Measurements from ENCODE around the gene GLCCI1. TPM values are rescaled to one million over a fixed set of nuclear protein-coding genes. Genes with fewer than 3 reads are reported as not detected.

GLCCI1 gene
- total RNA-seq = 10 to 100 TPM in 1 of 6 experiments, 1 to 10 TPM in 5; 2.4 to 11.1 (median 5.0) TPM
- long read RNA-seq = 0 reads

DNA sequence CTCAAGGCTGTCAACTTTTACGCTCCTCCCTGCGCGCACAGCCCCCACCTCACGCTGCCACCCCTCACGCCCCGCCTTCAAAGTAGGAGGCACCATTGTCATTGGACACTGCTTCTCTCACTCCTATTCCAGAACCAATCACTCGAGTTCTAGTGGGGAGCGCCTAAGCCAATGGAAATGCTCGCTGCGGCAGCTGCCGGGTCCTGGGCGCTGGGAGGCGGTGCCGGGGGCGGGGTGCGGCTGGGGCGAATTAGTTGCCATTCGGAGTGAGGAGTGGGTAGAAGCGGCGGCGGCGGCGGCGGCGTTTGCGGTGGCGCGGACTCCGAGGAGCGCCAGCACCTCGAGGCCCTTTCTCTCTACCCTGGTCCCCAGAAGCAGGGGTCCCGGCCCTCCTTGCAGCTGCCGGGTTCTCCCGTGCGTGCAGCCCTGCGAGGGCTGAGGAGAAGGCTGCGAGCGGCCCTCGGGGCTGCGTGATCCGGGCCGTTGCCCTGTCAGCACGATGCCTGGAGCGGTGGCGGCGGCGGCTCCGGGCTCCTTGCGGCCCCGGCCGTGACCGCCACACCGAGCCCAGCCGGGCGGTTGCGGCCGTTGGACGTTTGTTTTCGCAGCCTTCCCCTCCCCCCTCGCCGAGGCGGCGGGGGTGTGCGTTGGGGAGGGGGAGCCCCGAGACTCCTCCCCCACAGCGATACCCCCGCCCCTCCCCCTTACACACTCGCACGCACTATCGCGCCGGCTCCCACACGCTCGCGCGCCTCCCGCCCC, at the start of gene GLCCI1:
Gene GLCCI1, plus strand, starts transcription at position 253 of the 762 bp plus-strand sequence. CDS start 555 bp downstream, outside the sequence.
- ATAC-seq = peak; percentile 94 to 97 (median 94)

GRCh38 chr7:7919449-7919945, 49.1 kb upstream of the GLCCI1 start:
- intact Hi-C loops (cut with DNase I) = no loop called here
- peak; percentile 29 to 58 (median 48) for ATAC-seq
- Histone ChIP-seq H3K4me3 (no peak overlapping the region), H3K27me3 (no peaks in the 10 kb centered on the region), H3K36me3 (no peaks in the 10 kb centered on the region), H3K27ac (peak overlapping the region; percentile 6 to 43 (median 27)), H3K9me3 (no peaks in the 10 kb centered on the region), H3K4me1 (peaks cover 0 to 24% (median 4%) of the 10 kb centered on the region in 4 donors)
- DNase-seq = no peak
- TF ChIP-seq POLR2A (IDR thresholded peaks at IDR 0.05) = no peak
- TF ChIP-seq, protein P1, sequence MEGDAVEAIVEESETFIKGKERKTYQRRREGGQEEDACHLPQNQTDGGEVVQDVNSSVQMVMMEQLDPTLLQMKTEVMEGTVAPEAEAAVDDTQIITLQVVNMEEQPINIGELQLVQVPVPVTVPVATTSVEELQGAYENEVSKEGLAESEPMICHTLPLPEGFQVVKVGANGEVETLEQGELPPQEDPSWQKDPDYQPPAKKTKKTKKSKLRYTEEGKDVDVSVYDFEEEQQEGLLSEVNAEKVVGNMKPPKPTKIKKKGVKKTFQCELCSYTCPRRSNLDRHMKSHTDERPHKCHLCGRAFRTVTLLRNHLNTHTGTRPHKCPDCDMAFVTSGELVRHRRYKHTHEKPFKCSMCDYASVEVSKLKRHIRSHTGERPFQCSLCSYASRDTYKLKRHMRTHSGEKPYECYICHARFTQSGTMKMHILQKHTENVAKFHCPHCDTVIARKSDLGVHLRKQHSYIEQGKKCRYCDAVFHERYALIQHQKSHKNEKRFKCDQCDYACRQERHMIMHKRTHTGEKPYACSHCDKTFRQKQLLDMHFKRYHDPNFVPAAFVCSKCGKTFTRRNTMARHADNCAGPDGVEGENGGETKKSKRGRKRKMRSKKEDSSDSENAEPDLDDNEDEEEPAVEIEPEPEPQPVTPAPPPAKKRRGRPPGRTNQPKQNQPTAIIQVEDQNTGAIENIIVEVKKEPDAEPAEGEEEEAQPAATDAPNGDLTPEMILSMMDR (IDR thresholded peaks at IDR 0.05) = no peak
- WGBS (ENCODE audit: insufficient coverage, low coverage, low lambda C conversion rate, missing lambda C conversion rate) = 17% methylated on average over 2 of the region's 2 CpGs

More for the DNA sequence above, at the start of gene GLCCI1:
- Histone ChIP-seq H3K36me3 (no peaks in the 10 kb centered on the region), H3K4me1 (peaks cover 0 to 6% (median 0%) of the 10 kb centered on the region in 4 donors), H3K27ac (peak within 1 kb of the TSS; percentile 97 to 99 (median 99)), H3K4me3 (peak within 1 kb of the TSS; percentile 94 to 99 (median 98)), H3K27me3 (no peaks in the 10 kb centered on the region), H3K9me3 (no peaks in the 10 kb centered on the region)
- WGBS (ENCODE audit: insufficient coverage, low coverage, low lambda C conversion rate, missing lambda C conversion rate) = under 1% methylated on average over 21 of the region's 77 CpGs
- DNase-seq = peak; percentile 98 to 99 (median 98)
- intact Hi-C loops (cut with DNase I) = no loop called here
- TF ChIP-seq, protein P1 (IDR thresholded peaks at IDR 0.05) = no peak
- peak; percentile 96 for TF ChIP-seq POLR2A (IDR thresholded peaks at IDR 0.05)

GRCh38 chr7:7920056-7920455, 48.5 kb upstream of the GLCCI1 start:
- ATAC-seq (no peak), DNase-seq (no peak)
- Histone ChIP-seq H3K9me3 (no peaks in the 10 kb centered on the region), H3K36me3 (no peaks in the 10 kb centered on the region), H3K4me1 (peaks cover 0 to 24% (median 4%) of the 10 kb centered on the region in 4 donors), H3K4me3 (no peak overlapping the region), H3K27me3 (no peaks in the 10 kb centered on the region), H3K27ac (peak overlapping the region; percentile 6 to 43 (median 27))
- intact Hi-C loops (cut with DNase I) = no loop called here
- TF ChIP-seq, protein P1 (IDR thresholded peaks at IDR 0.05) = no peak
- TF ChIP-seq POLR2A (IDR thresholded peaks at IDR 0.05) = no peak
- 49% methylated on average over 2 of the region's 2 CpGs for WGBS (ENCODE audit: insufficient coverage, low coverage, low lambda C conversion rate, missing lambda C conversion rate)

GRCh38 chr7:7920481-7920880, 48.1 kb upstream of the GLCCI1 start:
- peak overlapping the region in 2 of 3 donors; percentile 27 to 43 for H3K27ac ChIP-seq
- WGBS (ENCODE audit: insufficient coverage, low coverage, low lambda C conversion rate, missing lambda C conversion rate) = 23% methylated on average over 3 of the region's 3 CpGs
- ATAC-seq (peak; percentile 67 to 78 (median 71)), DNase-seq (peak in 2 of 3 donors; percentile 53 to 55)
- H3K9me3 ChIP-seq = no peaks in the 10 kb centered on the region
- H3K36me3 ChIP-seq = no peaks in the 10 kb centered on the region
- intact Hi-C loops (cut with DNase I) = no loop called here
- peaks cover 0 to 24% (median 4%) of the 10 kb centered on the region in 4 donors for H3K4me1 ChIP-seq
- no peak for TF ChIP-seq POLR2A (IDR thresholded peaks at IDR 0.05)
- TF ChIP-seq, protein P1 (IDR thresholded peaks at IDR 0.05) = no peak
- no peaks in the 10 kb centered on the region for H3K27me3 ChIP-seq
- H3K4me3 ChIP-seq = peak overlapping the region in 1 of 3 donors; percentile 18

All from right lobe of liver (tissue), 6 donors.